Muscle of back (tissue), 11 donors: Measurements from ENCODE around the gene MTO1. TPM values are rescaled to one million over a fixed set of nuclear protein-coding genes. Genes with fewer than 3 reads are reported as not detected.
"Not testable (repeated sequence)": the region's sequence is repeated elsewhere in the genome, so short reads cannot be mapped to it uniquely, and the experiment has no call there.

ENCODE experiments used
- DNase-seq, 3 donors: peaks; one replicate each; pipeline versions ENCODE4 v3.0.0 to v3.0.0-alpha.2; 2013
- polyA plus RNA-seq, 10 donors: library from polyadenylated mRNA; unstranded; fragments of 120-200 nt; gene quantifications; one replicate each; pipeline ENCODE4 v1.2.1, GENCODE V29; 2013; ENCODE audit not compliant: insufficient read length in 10 of 10

Gene MTO1
- polyA plus RNA-seq, 10 donors = 13.6 to 24.1 (median 19.1) TPM

DNA sequence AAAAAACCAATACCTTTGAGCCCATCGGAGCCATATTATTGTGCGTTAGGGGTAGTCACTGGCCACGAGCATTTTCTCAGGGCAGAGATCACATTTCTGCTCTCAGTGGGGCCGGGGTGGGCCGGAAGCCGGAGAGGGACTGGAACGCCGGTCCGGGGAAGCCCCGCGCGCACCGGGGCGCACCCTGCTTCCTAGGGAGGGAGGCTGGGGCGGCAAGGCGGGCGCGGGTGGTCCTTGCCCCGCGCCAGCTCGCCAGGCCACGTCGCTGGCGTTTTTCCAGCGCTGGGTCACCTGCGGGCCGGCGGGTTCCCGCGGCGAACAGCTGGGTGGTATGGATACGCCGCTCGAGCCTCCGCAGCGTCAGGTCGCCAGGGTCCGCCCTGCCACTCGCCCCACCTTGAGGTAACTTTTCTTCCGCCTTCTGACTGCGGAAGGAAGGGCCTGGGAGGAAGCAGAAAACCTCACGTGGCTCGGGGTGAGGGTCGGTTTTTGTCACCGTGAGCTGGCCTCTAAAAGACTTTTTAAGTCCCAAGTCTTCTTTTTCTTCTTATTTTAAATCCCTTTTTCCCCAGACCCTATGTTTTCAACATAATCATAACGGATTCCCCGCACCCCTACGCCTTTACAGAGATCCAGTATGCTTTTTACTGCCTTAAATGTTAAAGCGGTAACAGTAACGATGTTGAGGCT, 62.0 kb downstream of the MTO1 start:
- peak in 2 of 3 donors; percentile 63 to 91 for DNase-seq

DNA sequence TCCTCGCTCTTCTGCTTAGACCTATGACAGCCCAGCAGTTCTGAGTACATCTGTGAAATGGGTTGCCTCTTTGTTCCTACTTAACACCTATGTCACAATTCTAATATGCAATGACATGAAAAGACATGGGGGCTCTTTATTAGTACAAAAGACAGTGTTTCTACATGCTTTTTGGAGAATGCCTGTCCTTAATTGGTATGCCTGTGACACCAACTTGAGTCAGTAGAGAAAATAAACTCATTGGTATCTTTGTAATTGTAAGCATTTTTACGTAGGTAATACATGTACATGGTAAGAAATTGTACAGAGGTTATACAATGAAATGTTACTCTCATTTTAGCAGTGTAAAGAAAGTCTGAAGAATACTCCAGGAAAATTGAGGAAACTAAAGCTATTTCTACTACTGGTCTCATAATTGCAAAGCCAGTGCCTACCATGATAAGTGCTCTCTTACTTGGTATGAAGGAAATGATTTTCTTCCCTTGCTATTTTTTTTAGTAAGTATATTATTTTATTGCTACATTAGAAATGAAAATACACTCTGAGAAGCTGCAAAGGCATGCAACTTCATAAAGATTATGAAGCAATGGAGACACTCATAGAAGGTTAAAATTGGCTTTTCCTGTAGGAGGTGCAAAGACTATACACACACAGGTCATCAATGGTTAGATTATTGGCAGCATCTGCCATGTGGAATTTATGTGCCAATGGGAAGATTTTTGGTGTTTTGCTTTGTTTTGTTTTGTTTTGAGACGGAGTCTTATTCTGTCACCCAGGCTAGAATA, 64.2 kb downstream of the MTO1 start:
- DNase-seq = no peak

DNA sequence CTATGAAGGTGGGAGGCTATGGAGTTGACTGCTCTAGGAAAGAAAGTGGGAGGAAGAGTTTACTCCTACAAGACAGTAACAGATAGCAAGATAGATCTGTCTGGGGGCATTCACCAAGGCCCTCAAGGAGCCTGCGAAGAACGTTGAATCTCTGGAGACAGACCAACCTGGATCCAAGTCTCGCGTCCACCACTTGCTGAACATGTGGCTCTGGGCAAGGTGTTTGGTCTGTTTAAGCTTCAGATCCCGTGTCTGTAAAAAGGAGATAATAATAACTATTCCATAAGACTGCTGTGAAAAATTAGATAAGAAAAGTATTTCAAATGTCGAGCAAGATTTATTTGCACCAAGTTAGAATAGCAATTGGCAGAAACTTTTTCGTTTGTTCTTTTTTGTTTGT, 67.4 kb downstream of the MTO1 start:
- DNase-seq = no peak

DNA sequence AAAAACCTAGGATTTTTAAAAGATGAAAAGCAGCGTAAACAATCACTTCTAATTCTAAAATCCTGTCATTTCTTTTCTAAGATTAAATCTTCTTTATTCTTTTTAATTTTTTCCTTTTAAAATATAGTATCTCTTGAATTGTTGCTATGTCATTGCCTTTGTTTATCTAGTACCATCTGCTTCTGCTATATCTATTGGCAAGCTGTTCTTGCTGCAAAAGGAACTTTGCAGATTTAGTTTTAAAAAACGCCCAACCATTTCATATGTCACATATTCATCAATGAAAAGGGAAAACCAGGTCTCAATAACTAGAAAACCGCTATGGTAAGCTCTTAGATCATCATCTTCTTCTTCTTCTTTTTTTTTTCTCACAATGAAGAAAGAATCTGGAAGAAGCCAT, 70.8 kb downstream of the MTO1 start:
- DNase-seq = no peak

DNA sequence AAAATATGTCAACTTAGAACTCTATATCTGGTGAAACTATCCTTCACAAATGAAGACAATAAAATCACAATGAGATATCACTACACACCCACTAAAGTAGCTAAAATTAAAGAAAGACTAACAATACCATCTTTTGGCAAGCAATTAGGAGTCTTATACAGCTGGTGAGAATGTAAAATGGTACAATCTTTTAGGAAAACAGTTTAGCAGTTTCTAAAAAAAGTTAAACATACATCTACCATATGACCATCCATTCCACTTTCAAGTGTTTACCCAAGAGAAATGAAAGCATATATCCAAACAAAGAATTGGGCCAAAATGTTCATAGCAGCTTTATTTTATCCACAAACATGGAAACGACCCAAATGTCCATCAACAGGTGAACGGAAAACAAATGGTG, 73.1 kb downstream of the MTO1 start:
- no peak for DNase-seq

DNA sequence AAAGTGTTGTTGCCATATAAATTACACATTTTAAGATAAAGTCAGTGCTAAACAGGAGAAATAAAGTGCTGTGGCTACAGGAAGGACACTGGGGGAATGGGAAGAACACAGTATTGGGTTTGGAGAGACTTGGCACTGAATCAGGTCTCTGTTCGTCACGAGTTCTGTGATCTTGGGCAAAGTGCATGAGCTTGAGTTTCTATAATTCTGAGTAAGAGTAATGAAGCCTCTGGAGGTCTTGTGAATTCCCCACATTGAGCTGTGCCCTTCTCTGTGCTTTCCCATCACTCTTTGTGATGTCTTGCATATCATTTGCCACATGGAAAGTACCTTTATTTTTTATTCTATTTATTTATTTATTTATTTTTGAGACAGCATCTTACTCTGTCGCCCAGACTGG, 76.1 kb downstream of the MTO1 start:
- no peak for DNase-seq

DNA sequence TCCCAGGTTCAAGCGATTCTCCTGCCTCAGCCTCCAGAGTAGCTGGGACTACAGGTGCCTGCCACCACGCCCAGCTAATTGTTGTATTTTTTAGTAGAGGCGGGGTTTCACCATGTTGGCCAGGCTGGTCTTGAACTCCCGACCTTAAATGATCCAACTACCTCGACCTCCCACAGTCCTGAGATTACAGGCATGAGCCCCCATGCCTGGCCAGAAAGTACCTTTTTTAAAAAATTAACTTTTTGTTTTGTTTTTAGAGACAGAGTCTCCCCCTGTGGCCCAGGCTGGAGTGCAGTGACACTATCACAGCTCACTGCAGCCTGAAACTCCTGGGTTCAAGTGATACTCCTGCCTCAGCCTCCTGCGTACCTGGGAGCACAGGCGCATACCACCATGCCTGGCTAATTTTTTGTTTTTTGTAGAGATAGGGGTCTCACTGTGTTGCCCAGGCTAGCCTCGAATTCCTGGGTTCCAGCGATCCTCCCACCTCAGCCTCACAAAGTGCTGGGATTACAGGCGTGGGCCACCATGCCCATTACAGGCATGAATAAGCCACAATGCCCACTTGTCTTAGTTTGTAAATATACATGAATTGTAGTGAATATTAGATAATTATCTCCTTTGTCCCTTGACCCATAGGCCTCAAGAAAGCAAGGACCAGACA, 76.7 kb downstream of the MTO1 start:
- no peak for DNase-seq

DNA sequence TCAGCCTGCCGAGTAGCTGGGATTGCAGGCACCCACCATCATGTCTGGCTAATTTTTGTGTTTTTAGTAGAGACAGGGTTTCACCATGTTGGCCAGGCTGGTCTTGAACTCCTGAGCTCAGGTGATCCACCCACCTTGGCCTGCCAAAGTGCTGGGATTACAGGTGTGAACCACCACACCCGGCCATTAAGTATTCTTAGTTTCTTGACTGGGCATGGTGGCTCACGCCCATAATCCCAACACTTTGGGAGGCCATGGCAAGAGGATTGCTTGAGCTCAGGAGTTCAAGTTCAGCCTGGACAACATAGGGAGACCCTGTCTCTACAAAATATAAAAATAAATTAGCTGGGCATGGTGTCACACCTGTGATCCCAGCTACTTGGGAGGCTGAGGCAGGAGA, 80.9 kb downstream of the MTO1 start:
- DNase-seq = not testable (repeated sequence)

DNA sequence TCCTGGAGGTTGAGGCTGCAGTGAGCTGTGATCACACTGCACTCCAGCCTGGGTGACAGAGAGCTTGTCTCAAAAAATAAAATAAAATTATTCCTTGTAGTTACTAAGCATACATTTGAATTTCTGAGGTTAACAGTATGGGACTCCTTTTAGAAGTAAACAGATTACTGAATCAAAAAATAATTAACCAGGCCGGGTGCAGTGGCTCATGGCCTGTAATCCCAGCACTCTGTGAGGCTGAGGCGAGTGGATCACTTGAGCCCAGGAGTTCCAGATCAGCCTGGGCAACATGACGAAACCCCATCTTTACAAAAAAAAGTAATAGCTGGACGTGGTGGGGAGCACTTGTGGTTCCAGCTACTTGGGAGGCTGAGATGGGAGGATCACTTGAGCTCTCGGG, 81.4 kb downstream of the MTO1 start:
- DNase-seq = no peak

DNA sequence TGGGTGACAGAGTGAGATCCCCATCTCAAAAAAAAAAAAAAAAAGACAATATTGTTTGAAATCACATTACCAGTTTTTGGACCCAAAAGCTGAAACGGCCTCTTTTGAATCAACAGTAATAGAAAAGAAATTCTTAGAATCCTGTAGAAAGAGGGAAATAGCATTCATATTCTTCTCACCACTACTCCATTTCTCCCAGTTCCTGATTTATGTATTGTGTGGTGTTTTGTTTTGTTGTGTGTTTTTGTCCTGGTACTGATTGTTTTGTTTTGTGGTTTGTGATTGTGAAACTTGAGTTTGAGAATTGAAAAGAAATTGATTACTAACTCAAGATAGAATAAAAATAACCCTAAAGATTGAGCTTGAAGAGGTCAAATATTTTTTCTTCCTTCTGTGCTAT, 85.5 kb downstream of the MTO1 start:
- no peak for DNase-seq

DNA sequence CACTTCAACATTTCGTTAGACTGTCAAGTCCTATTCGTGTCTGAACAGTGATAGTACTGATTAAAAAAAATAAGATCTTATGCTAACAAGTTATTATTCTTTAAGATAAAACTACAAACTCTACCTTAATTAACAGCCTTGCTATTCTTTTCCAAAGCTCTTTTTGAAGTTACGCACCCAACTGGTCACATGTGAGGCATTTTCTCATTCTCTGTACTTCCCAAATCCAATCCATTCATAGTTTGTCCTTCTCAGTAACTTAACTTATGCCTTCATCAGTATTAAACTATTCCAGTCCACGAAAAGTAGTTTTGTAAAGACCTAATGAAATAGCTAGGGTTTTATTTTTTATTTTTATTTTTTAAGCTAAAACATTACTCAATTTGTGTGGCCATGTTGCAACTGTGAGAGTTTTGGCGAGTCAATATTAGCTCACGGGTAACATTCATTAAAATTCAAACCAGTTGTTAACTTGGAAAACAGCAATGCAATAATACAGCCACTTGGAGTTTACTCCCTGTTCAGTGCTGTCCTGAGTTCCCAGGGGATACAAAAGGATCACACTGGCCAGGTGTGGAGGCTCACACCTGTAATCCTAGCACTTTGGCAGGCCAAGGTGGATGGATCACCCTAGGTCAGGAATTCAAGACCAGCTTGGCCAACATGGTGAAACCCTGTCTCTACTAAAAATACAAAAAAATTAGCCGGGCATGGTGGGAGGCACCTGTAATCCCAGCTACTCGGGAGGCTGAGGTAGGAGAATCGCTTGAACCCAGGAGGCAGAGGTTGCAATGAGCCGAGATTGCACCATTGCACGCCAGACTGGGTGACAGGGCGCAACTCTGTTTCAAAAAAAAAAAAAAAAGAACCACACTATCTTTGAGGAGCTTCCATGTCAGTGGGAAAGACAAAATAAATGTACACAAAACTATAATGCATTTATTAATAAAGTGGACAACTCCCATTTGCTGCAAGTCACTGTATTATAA, 87.2 kb downstream of the MTO1 start:
- DNase-seq = no peak

DNA sequence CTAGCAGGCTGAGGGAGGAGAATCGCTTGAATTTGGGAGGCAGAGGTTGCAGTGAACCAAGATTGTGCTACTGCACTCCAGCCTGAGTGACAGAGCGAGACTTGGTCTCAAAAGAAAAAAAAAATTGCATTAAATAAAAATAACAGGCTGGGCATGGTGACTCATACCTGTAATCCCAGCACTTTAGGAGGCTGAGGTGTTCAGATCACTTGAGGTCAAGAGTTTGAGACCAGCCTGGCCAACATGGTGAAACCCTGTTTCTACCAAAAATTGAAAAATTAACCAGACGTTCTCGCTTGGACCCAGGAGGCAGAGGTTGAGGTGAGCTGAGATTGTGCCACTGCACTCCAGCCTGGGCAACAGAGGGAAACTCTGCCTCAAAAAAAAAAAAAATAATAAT, 89.6 kb downstream of the MTO1 start:
- not testable (repeated sequence) for DNase-seq

DNA sequence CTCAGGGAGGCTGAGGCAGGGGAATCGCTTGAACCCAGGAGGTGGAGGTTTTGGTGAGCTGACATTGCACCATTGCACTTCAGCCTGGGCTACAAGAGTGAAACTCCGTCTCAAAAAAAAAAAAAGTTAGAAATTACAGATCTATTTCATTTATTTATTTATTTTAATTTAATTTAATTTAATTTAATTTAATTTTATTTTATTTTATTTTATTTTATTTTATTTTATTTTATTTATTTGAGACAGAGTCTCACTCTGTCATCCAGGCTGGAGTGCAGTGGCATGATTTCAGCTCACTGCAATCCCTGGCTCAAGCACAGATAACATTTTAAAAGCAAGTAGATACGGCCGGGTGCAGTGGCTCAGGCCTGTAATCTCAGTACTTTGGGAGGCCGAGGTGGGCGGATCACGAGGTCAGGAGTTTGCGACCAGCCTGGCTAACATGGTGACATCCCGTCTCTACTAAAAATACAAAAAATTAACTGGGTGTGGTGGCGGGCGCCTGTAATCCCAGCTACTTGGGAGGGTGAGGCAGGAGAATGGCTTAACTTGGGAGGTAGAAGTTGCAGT, 93.9 kb downstream of the MTO1 start:
- DNase-seq = not testable (repeated sequence)

DNA sequence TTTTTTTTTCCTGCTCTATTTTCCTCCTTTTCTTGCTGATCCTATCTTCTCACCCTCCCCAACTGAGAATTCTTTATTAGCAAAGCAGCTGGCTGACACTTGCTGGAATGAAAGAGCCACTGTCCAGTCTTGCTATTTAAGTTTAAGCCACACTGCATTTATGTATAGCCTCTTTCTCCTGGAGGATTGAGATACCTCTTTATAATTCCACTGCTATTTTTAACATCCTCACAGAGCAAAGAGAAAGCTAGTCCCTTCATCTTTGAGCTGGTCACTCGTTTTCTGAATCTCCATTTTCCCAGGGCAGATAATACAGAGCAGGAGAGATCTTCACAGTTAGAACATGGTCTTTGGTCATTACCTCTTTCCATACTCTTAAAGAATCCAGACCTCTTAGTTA, 95.3 kb downstream of the MTO1 start:
- no peak for DNase-seq

Other genes starting within 250 kb of the MTO1 start
- under 1 TPM in 4 of 10 donors, not detected in 6; 0.23 to 0.59 (median 0.41) TPM for gene KHDC1L, start 236.2 kb upstream of the MTO1 start, polyA plus RNA-seq
- gene KHDC1, start 198.5 kb upstream of the MTO1 start, polyA plus RNA-seq = 1 to 10 TPM; 3.2 to 5.9 (median 4.5) TPM
- gene DPPA5, start 107.5 kb upstream of the MTO1 start, polyA plus RNA-seq = not detected
- gene KHDC3L, start 99.1 kb upstream of the MTO1 start, polyA plus RNA-seq = under 1 TPM in 1 of 10 donors, not detected in 9; 0.15 TPM
- gene OOEP, start 91.8 kb upstream of the MTO1 start, polyA plus RNA-seq = under 1 TPM in 2 of 10 donors, not detected in 8; 0.33 to 0.35 TPM
- under 1 TPM; 0.19 to 0.70 (median 0.48) TPM for gene DDX43, start 66.9 kb upstream of the MTO1 start, polyA plus RNA-seq
- gene CGAS, start 9.4 kb upstream of the MTO1 start, polyA plus RNA-seq = 1 to 10 TPM; 3.7 to 5.8 (median 4.6) TPM
- over 10,000 TPM; 19,920 to 28,084 (median 23,432) TPM for gene EEF1A1, start 59.3 kb downstream of the MTO1 start, polyA plus RNA-seq
- 10 to 100 TPM; 14.6 to 24.7 (median 18.4) TPM for gene SLC17A5, start 192.3 kb downstream of the MTO1 start, polyA plus RNA-seq
- 10 to 100 TPM; 15.5 to 26.8 (median 18.0) TPM for gene CD109, start 234.5 kb downstream of the MTO1 start, polyA plus RNA-seq